Adipose tissue (tissue), 3 donors: ENCODE data around the gene EARS2. TPM values are rescaled to one million over a fixed set of nuclear protein-coding genes. Genes with fewer than 3 reads are reported as not detected.
A peak's percentile ranks its signal among the peaks of the same experiment; 100 is the strongest.
"Not testable (repeated sequence)": the region's sequence is repeated elsewhere in the genome, so short reads cannot be mapped to it uniquely, and the experiment has no call there.

ENCODE experiments used
- H3K27ac ChIP-seq: one replicate; pipeline ENCODE4 v1.5.1; 2013; ENCODE audit warnings: low read depth, low read length
- WGBS, 3 donors: extraction: QIAGEN DNeasy Blood & Tissue Kit; methylation state at CpG; one replicate each; pipeline ENCODE4 v1.1.7; 2013; 5-methylcytosine and 5-hydroxymethylcytosine counted together
- polyA plus RNA-seq, 3 donors: library from polyadenylated mRNA; stranded (reverse); fragments of 200-250 nt; gene quantifications; one replicate each; pipeline ENCODE4 v1.2.3, GENCODE V29; 2013
- donor health status: healthy with polysubstance abuse.
- donor health status: Bipolar disorder and iron deficiency.
- donor health status: healthy.

The EARS2 gene
- polyA plus RNA-seq = 10 to 100 TPM in 1 of 3 donors, 1 to 10 TPM in 2; 7.0 to 11.6 (median 9.0) TPM

DNA sequence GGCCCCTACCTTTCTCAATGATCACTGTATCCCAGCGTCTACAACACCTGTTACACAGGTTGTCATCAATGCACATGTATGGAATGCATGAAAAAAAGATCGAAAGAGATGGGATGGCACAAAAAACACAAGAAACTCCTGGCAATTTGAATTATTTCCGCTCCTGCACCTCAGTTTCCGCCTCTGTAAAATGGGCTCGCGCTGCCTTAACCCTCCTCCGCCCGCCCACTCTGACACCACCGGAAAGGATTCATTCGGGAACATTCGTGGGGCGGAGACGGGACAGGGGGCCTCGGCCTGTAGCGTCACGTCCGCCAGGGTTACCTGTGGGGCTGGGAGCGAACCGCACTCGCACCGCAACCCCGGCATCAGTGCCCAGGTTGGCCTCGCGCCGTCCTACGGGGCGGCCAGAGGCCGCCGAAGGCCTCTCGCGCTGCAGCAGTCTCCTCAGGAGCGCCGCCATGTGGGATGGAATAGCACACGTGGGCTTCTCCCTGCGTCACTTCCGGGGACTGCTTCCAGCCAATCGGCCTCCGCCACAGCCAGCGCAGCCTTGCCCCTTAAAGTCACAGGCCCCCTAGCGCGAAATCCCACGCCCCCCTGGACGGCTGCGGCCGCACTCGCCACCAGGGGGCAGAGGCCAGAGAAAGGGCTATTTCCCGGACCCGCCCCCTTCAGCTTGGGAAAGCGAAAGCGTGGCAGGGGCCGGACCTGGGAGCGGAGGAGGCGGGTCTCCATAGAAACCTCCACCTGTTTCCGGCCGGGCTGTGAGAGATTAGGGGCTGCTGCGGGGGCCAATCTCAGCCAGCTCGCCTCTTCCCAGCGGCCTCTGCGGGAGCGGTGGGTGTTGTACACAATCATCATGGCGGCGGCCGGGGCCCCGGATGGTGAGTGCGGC is at the start of gene EARS2, which contains the start of gene UBFD1:
EARS2 (minus strand) TSS at position 470 of the 898 bp plus-strand sequence; CDS start at position 463, 7 bp downstream.
UBFD1 (plus strand) TSS at position 847 of the 898 bp plus-strand sequence; CDS start at position 863, 16 bp downstream.
- WGBS, 3 donors = 1 to 2% (median 2%) methylated on average over 60 to 65 of the region's 65 CpGs
- no peak within 1 kb of the TSS for H3K27ac ChIP-seq

DNA sequence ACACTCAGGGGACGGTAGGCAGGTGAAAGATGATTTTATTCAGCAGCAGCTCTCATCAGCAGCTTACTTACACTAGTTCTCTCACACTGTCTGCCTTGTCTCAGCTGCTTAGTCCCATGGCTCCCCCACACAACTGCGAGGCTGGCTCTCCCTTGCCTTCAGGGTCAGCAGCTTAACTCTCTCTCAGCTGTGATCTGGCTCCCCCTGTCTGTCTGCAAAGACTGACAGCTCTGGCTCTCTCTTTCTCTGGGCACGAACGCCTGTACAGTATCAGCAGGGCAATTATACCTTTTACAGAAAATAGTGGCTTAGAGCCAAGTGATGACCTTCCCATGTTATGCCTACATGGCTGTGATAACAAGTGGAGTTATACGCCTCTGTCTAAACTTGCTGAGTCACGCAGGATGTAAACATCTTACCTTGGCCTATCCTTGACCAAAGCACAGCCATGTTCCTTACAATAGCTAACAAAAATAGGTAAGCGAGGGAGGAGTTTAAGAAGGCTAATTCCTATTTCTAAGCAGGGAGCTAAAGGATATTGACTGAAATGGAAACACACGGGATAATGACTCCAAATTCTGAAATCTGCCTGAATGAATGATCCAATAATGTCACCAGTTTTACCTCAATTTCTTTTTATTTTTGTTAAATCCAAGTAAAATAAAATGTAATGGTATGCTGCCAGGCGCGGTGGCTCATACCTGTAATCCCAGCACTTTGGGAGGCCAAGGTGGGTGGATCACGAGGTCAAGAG is 40.0 kb upstream of the EARS2 start:
- no peak overlapping the region for H3K27ac ChIP-seq
- WGBS, 3 donors = 74 to 84% (median 84%) methylated on average over 11 of the region's 11 CpGs

DNA sequence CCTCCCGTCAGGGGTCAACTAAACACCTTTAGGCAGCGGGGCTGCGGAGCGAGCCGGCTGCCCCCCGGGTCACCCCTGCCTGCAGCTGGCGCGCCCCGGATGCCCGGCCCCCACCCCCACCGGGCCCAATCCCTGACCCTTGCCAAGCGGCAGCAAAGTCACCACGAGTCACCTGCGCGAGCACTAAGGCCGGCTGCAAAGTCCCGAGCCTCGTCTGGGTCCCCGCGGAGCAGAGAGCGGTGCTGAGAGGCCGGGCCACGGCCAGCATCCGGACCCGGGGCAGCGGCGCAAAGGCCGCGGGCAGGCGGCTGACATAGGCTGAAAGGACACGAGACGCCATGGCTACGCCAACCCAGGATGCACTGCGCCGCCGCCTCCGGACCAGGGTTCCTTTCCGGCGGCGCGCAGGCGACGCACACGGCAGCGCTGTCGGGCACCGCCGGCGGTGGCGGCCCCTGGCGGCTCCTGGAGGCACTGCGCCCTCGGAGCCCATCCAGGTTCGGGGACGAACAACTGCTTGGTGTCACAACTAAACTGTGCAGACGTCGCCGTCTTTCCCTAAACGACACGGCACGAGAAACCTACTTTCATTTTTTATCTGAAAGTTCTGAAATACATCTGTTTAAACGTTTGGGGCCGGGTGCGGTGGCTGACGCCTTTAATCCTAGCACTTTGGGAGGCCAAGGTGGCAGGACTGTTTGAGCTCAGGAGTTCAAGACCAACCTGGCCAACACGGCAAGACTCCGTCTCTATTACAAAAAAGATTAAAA is 39.0 kb upstream of the EARS2 start, which contains the start of gene NDUFAB1:
NDUFAB1 (minus strand) TSS at position 366 of the 770 bp plus-strand sequence; CDS start at position 340, 26 bp downstream.
- WGBS, 3 donors = 2 to 3% (median 2%) methylated on average over 67 of the region's 67 CpGs

DNA sequence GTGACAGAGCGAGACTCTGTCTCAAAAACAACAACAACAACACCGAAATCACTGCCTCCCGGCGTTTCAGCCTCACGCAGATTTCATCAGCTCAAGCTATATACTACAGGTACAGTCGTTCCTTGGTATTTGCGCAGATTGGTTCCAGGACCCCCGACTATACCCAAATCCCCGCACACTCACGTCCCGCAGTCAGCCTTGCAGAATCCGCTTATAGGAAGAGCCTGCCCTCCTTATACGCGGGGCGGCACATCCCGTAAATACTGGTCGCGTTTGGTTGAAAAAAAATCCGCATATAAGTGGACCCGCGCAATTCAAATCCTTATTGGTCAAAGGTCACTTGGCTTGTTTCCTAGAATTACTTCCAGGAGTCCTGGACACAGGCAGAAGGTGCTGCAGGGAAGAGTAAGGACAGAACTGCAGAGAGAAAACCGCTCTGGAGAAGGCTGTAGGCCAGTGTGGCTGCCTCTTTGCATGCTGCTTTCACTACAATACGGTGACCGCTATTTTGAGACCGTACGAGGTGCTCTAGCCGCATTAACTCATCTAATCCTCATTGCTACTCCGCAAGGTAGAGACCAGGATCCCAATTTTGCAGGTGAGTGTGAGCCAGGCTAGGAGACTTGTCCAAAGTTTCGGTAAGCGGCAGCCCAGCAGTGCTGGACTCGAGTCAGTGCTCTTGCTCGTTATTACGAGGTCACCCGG is 38.2 kb upstream of the EARS2 start:
- WGBS, 3 donors = 14 to 19% (median 18%) methylated on average over 34 of the region's 34 CpGs
- no peak overlapping the region for H3K27ac ChIP-seq

More for the DNA sequence above, 39.0 kb upstream of the EARS2 start, which contains the start of gene NDUFAB1:
- H3K27ac ChIP-seq = peak within 1 kb of the TSS; percentile 35

DNA sequence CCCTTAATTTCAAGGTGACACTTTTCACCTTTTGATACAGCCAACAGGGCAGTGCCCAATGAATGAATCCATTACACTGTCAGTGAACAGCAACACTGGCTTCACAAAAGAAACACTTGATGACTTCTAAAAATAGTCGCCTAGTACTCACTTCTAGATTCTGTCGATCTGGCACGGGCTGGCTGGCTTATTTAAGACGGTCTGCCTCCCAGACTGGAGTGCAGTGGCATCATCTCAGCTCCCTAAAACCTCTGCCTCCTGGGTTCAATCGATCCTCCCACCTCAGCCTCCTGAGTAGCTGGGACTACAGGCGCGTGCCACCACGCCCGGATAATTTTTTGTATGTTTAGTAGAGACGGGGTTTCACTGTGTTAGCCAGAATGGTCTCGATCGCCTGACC is 37.0 kb upstream of the EARS2 start:
- no peak overlapping the region for H3K27ac ChIP-seq
- 90 to 98% (median 96%) methylated on average over 12 of the region's 12 CpGs for WGBS, 3 donors

DNA sequence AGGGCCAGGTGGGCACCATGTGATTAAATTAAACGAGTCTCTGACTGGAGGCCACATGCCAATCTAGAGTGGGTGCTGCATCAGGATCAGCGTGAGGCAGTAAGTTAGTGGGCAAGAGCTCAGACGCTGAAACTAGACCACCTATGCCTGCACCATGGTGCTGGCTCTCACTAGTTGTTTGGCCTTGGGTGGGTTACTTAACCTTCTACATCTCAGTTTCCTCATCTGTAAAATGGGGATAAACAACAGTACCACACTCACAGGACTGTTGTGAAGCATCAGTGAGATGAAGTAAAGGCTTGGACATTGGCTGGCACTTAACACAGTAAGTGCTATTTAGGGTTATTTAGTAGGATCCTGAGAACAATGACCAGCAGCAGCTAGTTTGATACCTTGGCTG is 33.0 kb upstream of the EARS2 start:
- H3K27ac ChIP-seq = no peak overlapping the region
- 96 to 99% (median 98%) methylated on average over 3 of the region's 3 CpGs for WGBS, 3 donors

DNA sequence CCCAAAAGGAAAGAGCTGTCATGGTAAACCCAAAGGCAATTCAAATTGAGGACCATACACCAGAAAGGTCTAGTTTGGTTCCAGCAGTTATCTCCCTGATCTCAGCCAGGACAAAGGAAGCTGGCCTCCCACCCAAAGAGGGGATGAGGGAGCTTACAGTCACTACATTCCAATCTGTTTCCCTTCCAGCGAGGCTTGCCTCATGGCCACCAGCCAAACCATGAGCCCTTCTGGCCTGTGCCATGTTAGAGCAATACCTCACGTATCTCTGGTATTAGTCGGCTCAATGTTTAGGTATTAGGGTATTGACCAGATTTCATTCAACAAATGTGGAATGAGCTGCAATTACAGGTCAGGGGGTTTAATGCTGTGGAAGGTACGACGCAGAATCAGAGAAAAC is 30.6 kb upstream of the EARS2 start:
- H3K27ac ChIP-seq = no peak overlapping the region
- 83 to 87% (median 86%) methylated on average over 5 of the region's 5 CpGs for WGBS, 3 donors

DNA sequence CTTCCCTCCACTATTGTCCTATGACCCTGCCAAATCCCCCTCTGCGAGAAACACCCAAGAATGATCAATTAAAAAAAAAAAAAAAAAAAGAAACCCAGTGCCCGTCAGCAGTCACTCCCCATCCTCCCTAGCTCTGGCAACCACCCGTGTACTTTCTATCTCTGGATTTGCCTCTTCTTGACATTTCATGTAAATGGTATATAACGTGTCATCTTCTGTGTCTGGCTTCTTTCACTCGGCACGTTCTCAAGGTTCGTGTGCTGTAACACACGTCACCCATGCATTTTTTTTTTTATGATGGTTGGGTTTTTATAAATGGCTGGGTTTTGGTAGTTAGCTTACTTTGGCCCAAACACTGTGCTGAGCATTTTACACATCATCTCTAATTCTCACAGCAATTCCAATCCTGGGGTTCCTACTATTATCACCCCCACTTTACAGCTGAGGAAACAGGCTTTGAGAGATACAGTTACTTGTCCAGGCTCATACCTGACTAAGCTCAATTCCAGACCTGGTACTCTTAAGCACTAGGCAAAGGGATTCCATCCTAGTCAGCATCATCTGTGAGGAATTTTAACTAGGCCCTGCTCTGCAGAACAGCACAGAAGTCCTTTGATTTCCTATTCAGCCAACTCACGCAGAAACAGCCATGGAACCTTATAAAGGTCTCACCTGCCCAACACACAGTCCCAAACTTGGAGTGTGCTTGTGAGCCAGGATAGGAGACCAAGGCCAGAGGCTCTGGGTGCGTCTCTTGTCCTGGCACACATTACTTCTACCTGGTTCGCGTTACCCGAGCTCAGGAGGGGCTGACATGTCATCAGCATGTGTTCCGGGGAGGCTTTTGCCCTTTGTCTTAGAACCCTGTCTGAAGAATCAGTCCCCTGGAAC is 27.3 kb upstream of the EARS2 start:
- H3K27ac ChIP-seq = no peak overlapping the region
- 90 to 93% (median 92%) methylated on average over 13 of the region's 14 CpGs for WGBS, 3 donors

DNA sequence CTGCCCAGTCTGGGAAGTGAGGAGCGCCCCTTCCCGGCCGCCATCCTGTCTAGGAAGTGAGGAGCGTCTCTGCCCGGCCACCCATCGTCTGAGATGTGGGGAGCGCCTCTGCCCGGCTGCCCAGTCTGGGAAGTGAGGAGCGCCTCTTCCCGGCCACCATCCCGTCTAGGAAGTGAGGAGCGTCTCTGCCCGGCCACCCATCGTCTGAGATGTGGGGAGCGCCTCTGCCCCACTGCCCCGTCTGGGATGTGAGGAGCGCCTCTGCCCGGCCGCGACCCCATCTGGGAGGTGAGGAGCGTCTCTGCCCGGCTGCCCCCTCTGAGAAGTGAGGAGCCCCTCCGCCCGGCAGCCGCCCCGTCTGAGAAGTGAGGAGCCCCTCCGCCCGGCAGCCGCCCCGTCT is 26.1 kb upstream of the EARS2 start:
- not testable (repeated sequence) for H3K27ac ChIP-seq
- 92 to 97% (median 95%) methylated on average over 6 to 26 of the region's 30 CpGs for WGBS, 3 donors

DNA sequence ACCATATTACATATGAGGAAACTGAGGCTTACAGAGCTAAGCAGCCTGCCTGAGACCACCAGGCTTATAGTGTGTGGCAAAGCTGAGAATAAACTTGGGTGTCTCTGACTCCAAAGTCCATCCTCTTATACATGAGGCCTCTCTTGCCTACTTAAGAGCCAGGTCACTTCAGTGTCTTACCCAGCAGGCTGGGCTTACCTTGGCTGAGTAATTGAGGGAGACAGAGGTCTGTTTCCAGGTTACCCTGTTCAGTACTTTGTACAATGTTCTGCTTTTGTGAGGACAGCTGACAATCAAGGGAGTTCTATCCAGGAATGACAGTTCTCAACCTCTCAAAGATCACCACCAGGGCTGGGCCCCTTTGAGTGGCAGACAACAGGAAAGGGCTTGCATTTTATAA is 24.6 kb upstream of the EARS2 start:
- no peak overlapping the region for H3K27ac ChIP-seq

DNA sequence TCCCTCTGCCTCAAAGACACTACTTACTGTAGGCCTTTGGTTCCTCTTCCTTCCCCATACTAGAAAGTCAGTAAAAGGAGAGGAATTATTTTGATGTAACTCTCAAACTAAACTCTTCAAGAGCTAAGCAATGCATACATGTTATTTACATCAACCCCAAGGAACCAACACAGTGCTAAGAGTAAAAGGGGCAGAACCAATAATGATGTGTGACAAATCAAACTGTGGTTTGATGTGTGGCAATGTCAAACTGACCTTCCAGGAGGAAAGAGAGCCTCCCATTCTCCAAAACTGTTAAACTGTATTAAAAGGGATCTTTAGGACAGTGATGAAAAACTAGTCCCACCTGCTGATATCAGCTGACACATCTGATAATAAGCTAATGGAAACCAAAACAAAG is 23.2 kb upstream of the EARS2 start:
- no peak overlapping the region for H3K27ac ChIP-seq

DNA sequence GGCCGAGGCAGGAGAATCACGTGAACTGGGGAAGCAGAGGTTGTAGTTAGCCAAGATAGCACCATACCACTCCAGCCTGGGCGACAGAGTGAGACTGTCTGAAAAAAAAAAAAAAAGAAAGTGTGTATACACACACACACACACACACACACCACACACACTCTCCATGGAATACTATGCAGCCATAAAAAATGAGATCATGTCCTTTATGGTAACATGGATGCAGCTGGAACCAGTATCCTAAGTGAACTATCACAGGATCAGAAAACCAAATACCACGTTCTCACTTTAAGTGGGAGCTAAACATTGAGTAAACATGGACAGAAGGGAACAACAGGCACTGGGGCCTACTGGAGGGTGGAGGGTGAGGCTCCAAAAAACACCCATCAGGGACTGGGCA is 22.2 kb upstream of the EARS2 start:
- WGBS, 3 donors = 98% methylated on average over 4 of the region's 4 CpGs
- H3K27ac ChIP-seq = no peak overlapping the region

DNA sequence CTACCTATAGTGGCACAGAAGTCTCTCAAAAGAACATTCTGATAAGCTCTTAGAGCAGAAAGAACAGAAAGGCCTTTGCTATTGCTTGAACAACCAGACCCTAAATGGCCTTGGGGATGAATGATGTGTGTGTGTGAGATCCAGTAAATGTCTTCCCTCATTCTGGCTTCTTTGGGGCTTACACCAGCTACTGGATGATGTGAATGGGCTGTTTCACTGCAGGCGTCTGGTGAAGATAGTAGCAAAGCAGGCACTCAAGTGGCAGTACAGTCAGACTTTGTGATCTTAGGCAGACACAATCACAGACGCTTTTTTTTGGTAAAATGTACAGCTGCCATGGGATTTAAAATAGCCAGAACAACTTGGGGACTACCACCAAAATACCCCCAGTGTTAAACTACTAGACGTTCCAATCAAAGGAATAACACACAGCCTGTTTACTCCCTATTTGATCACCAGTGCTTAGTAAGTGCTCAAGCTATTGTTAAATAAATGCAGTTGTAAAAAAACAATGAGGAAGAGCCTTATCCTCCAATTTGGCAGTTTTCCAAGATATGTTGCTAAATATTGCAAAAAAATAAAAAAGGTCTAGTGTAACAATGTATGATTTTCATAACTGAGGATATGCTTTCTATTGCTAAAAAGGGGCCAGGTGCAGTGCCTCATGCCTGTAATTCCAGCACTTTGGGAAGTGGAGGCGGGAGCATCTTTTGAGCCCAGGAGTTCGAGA is 21.1 kb upstream of the EARS2 start:
- WGBS, 3 donors = 58 to 75% (median 71%) methylated on average over 5 of the region's 5 CpGs

DNA sequence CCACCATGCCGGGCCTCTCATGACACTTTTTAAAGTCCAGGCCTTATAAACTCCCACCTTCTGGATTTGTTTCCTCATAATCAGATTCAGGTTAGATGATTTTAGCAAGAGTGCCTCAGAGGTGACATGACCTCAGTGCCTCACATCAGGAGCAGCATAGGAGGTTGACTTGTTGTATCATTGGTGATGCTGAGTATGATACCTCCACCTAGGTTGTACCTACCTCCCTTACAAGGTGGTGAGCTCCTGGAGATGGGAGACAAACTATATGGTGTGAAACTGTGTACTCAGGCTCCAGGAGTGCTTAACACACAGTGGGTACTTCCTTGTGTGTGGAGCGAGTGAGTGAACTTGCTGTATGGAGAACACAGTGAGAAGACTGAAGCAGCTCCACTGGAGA is 20.3 kb upstream of the EARS2 start:
- no peak overlapping the region for H3K27ac ChIP-seq

More for the DNA sequence above, 21.1 kb upstream of the EARS2 start:
- H3K27ac ChIP-seq = no peak overlapping the region

DNA sequence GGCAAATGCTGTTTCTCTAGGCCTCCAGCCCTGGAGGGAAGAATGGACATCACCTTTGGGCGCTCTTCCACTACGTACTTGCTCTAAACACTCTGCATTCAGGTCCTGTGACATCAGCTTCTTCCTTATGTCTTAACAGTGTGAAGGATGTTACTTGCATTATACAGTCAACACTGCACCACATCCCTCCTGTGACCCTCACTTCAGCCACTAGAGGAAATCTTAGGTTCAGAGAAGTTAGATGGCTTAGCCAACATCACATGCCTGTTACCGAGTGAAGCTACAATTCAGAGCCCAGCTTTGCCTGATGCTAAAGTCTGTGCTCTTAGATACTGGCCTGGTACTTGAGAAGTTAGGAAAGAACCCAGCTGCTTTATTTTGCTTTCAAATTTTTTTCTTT is 18.7 kb upstream of the EARS2 start:
- 88 to 89% (median 89%) methylated on average over 3 of the region's 3 CpGs for WGBS, 3 donors
- no peak overlapping the region for H3K27ac ChIP-seq

More for the DNA sequence above, 20.3 kb upstream of the EARS2 start:
- 88 to 94% (median 92%) methylated on average over 2 of the region's 2 CpGs for WGBS, 3 donors

DNA sequence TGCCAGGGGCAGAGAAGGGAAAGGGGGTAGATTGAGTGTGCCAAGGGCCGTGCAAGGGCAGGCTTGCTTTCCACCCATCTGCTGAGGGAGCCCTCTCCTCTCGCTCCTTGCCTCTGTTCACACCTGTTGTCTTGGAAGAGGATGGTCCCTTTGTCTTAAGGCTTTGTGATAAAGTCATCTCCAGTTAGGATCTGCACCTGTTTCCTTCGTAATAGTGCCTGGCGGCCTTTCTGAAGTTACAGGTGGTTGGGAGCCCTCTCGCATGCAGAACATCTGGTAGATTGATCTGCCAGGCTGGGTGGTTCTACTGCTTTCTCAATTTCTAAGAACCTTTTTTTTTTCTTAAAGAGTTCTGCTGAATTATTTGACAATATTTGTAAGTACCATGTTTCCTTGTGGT is 16.7 kb upstream of the EARS2 start:
- WGBS, 3 donors = 48 to 79% (median 78%) methylated on average over 5 of the region's 5 CpGs
- H3K27ac ChIP-seq = no peak overlapping the region
